Activated naive CD8-positive, alpha-beta T cell (primary cell): ENCODE measurements around the gene CSMD2.
"Not testable (repeated sequence)": the region's sequence is repeated elsewhere in the genome, so short reads cannot be mapped to it uniquely, and the experiment has no call there.

ENCODE experiments used
- H3K27ac Mint-ChIP-seq: one replicate; pipeline ENCODE4 v1.8.0; 2021; ENCODE audit warnings: mixed read lengths
- H3K27me3 Mint-ChIP-seq: one replicate; pipeline ENCODE4 v1.8.0; 2021; ENCODE audit warnings: mixed read lengths
- H3K36me3 Mint-ChIP-seq: one replicate; pipeline ENCODE4 v1.8.0; 2021; ENCODE audit warnings: mixed read lengths
- H3K4me1 Mint-ChIP-seq: one replicate; pipeline ENCODE4 v1.8.0; 2021; ENCODE audit warnings: low read depth, mixed read lengths
- H3K4me3 Mint-ChIP-seq: one replicate; pipeline ENCODE4 v1.8.0; 2021; ENCODE audit warnings: mild to moderate bottlenecking, mixed read lengths
- H3K9me3 Mint-ChIP-seq: one replicate; pipeline ENCODE4 v1.8.0; 2021; ENCODE audit warnings: low read depth, mixed read lengths

CSMD2 gene

DNA sequence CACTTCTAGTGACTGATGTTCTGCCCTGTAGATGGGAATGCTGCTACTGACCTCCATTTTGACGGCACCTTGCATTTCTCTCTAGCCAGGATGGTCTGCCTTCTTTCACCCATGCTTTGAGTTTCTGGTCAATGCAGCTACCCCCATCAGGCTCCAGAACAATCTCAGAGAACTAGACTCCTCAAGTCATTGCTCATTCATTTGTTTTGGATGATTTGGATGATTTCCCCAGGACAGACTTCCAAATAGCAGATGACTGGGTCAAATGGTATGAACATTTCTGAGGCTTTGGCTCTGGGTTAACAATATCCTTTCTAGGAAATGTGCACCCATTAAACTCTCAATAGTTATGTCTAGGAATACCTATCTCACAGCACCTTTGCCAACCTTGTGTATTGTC, 63.9 kb downstream of the CSMD2 start:
- Mint-ChIP-seq H3K27ac (no peak overlapping the region), H3K27me3 (peaks cover 11% of the 10 kb centered on the region), H3K4me3 (no peak overlapping the region), H3K36me3 (no peaks in the 10 kb centered on the region), H3K4me1 (no peaks in the 10 kb centered on the region), H3K9me3 (no peaks in the 10 kb centered on the region)

GRCh38 chr1:34100332-34100731, 64.7 kb downstream of the CSMD2 start:
- Mint-ChIP-seq H3K4me3 (no peak overlapping the region), H3K36me3 (no peaks in the 10 kb centered on the region), H3K27me3 (peaks cover 4% of the 10 kb centered on the region), H3K4me1 (no peaks in the 10 kb centered on the region), H3K27ac (no peak overlapping the region), H3K9me3 (no peaks in the 10 kb centered on the region)

DNA sequence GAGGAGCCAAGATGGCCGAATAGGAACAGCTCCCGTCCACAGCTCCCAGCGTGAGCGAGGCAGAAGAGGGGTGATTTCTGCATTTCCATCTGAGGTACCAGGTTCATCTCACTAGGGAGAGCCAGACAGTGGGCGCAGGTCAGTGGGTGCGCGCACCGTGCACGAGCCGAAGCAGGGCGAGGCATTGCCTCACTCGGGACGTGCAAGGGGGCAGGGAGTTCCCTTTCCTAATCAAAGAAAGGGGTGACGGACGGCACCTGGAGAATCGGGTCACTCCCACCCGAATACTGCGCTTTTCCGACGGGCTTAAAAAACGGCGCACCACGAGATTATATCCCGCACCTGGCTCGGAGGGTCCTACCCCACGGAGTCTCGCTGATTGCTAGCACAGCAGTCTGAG, 72.6 kb downstream of the CSMD2 start:
- H3K4me3 Mint-ChIP-seq, H3K9me3 Mint-ChIP-seq, H3K36me3 Mint-ChIP-seq, H3K27me3 Mint-ChIP-seq, H3K4me1 Mint-ChIP-seq, H3K27ac Mint-ChIP-seq: not testable (repeated sequence)

GRCh38 chr1:34089731-34090130, 75.3 kb downstream of the CSMD2 start:
- Mint-ChIP-seq H3K27ac (no peak overlapping the region), H3K27me3 (peaks cover 10% of the 10 kb centered on the region), H3K36me3 (no peaks in the 10 kb centered on the region), H3K9me3 (no peaks in the 10 kb centered on the region), H3K4me3 (no peak overlapping the region), H3K4me1 (no peaks in the 10 kb centered on the region)

- Mint-ChIP-seq H3K36me3 (no peaks in the 10 kb centered on the region), H3K27ac (no peak overlapping the region), H3K4me1 (no peaks in the 10 kb centered on the region), H3K4me3 (no peak overlapping the region), H3K9me3 (no peaks in the 10 kb centered on the region), H3K27me3 (peaks cover 15% of the 10 kb centered on the region)
Observed at GRCh38 chr1:34087986-34088385, 77.0 kb downstream of the CSMD2 start.

GRCh38 chr1:34086561-34086960, 78.5 kb downstream of the CSMD2 start:
- Mint-ChIP-seq H3K36me3 (no peaks in the 10 kb centered on the region), H3K4me1 (no peaks in the 10 kb centered on the region), H3K9me3 (no peaks in the 10 kb centered on the region), H3K27ac (no peak overlapping the region), H3K4me3 (no peak overlapping the region), H3K27me3 (peaks cover 13% of the 10 kb centered on the region)

GRCh38 chr1:34083974-34084373, 81.1 kb downstream of the CSMD2 start:
- Mint-ChIP-seq H3K36me3 (no peaks in the 10 kb centered on the region), H3K27me3 (peaks cover 7% of the 10 kb centered on the region), H3K4me1 (no peaks in the 10 kb centered on the region), H3K9me3 (peaks cover 10% of the 10 kb centered on the region), H3K27ac (no peak overlapping the region), H3K4me3 (no peak overlapping the region)

DNA sequence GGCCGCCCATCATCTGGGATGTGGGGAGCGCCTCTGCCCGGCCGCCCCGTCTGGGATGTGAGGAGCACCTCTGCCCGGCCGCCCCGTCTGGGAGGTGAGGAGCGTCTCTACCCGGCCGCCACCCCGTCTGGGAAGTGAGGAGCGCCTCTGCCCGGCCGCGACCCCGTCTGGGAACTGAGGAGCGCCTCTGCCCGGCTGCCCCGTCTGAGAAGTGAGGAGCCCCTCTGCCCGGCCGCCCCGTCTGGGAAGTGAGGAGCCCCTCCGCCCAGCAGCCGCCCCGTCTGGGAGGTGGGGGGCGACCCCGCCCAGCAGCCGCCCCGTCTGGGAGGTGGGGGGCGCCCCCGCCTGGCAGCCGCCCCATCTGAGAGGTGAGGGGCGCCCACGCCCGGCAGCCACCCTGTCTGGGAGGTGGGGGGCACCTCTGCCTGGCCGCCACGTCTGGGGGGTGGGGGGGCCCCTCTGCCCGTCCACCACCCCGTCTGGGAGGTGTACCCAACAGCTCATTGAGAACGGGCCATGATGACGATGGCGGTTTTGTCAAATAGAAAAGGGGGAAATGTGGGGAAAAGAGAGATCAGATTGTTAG, 82.9 kb downstream of the CSMD2 start:
- H3K27ac Mint-ChIP-seq, H3K9me3 Mint-ChIP-seq, H3K27me3 Mint-ChIP-seq, H3K4me3 Mint-ChIP-seq, H3K4me1 Mint-ChIP-seq, H3K36me3 Mint-ChIP-seq: not testable (repeated sequence)

DNA sequence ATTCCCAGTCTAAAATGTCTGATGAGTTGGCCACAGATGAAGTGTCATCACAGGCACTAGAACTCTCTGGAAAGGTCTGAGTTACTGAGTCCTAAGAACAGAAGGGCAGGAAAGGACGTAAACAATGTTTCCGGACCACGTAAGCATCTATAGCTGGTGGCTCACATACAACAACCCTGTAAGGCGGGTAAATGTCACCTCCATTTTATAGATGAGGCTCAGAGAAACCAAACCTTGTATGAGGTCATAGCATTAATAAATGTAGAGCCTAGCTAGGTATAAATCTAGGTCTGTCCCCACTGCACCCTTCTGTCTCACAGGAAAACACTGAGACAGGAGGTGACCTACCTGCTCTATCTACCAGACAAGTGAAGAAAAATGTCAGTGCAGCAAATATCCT, 86.6 kb downstream of the CSMD2 start:
- H3K27ac Mint-ChIP-seq, result no peak overlapping the region
- H3K9me3 Mint-ChIP-seq, result peaks cover 10% of the 10 kb centered on the region
- peaks cover 4% of the 10 kb centered on the region for H3K27me3 Mint-ChIP-seq
- H3K36me3 Mint-ChIP-seq, result no peaks in the 10 kb centered on the region
- no peaks in the 10 kb centered on the region for H3K4me1 Mint-ChIP-seq
- no peak overlapping the region for H3K4me3 Mint-ChIP-seq

DNA sequence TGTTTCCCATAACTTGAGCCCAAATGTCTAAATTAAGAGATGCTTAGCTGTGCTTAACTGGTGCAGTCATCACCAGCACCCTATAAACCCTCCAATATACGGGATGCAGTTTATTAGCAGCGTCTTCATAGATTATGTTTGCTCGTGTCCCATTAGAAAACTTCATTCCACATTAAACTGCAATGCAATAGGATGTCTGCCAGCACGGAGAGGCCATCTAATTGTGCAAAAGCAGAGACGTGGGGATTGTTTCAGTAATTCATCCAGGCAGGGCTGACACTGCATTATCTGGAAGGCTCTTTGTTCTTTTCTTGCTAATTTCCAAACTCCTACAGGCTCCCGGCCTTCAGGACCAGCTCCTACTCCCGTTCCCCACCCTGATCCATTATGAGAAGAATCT, 89.5 kb downstream of the CSMD2 start:
- H3K4me3 Mint-ChIP-seq, result no peak overlapping the region
- peaks cover 4% of the 10 kb centered on the region for H3K9me3 Mint-ChIP-seq
- no peak overlapping the region for H3K27ac Mint-ChIP-seq
- no peaks in the 10 kb centered on the region for H3K4me1 Mint-ChIP-seq
- no peaks in the 10 kb centered on the region for H3K36me3 Mint-ChIP-seq
- peaks cover 4% of the 10 kb centered on the region for H3K27me3 Mint-ChIP-seq

- H3K36me3 Mint-ChIP-seq, result no peaks in the 10 kb centered on the region
- no peak overlapping the region for H3K4me3 Mint-ChIP-seq
- no peaks in the 10 kb centered on the region for H3K9me3 Mint-ChIP-seq
- no peaks in the 10 kb centered on the region for H3K4me1 Mint-ChIP-seq
- no peak overlapping the region for H3K27ac Mint-ChIP-seq
- H3K27me3 Mint-ChIP-seq, result peaks cover 12% of the 10 kb centered on the region
Observed at GRCh38 chr1:34073028-34073695, 91.9 kb downstream of the CSMD2 start.

DNA sequence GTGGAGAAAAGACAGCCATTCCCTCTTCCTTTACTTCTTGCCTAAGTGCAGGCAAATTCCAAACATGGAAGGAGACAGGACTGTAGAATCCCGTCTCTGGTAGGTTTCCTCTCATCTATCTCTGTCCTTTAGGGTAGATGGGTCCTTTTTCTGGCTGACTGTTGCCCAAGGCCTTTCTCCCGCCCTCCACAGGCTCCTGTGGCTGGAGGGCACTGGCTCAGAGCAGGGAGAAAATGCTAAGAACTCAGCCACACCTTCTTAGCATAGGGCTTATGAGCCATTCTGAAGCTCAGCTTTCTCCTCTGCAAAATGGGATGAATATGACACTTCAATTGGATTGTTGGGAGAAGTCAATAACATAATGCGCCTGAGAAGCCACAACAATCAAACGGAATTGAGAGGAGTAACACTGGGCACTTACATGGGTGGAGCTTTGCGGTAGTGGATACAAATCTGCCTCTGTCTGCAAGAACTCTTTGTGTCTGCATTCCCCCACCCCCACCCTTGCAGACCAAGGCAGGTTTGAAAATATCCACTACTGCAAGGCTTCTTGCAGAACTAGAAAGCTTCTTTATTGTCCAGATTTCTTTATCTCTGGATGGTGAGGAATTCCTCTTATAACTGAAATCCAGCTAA, 94.7 kb downstream of the CSMD2 start:
- Mint-ChIP-seq H3K36me3 (no peaks in the 10 kb centered on the region), H3K4me1 (no peaks in the 10 kb centered on the region), H3K4me3 (no peak overlapping the region), H3K27ac (no peak overlapping the region), H3K27me3 (peaks cover 19% of the 10 kb centered on the region), H3K9me3 (no peaks in the 10 kb centered on the region)

GRCh38 chr1:34066981-34067603, 97.9 kb downstream of the CSMD2 start:
- H3K9me3 Mint-ChIP-seq, result no peaks in the 10 kb centered on the region
- no peaks in the 10 kb centered on the region for H3K4me1 Mint-ChIP-seq

DNA sequence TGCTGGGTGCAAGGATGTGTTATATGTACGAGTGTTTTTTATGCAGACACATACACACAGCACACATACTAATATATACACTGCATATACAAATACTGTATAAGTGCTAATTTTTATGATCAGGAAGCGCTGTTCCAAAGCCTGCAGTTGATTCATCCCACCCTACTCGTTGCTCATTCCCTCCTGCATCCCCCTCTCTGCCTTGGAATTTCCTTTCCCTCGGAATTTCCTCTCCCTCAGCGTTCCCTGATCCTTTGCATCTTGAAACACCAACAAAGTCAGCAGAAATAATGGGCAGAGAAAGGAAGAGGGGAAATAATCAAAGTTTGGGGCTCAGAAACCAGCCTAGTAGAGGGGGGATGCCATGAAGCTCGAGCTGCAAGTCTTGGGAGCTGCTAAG, 98.9 kb downstream of the CSMD2 start:
- peaks cover 16% of the 10 kb centered on the region for H3K27me3 Mint-ChIP-seq
- H3K27ac Mint-ChIP-seq, result no peak overlapping the region
- H3K4me1 Mint-ChIP-seq, result no peaks in the 10 kb centered on the region
- H3K9me3 Mint-ChIP-seq, result no peaks in the 10 kb centered on the region
- H3K36me3 Mint-ChIP-seq, result no peaks in the 10 kb centered on the region
- H3K4me3 Mint-ChIP-seq, result no peak overlapping the region

More at GRCh38 chr1:34066981-34067603, 97.9 kb downstream of the CSMD2 start:
- H3K27ac Mint-ChIP-seq, result no peak overlapping the region
- no peaks in the 10 kb centered on the region for H3K36me3 Mint-ChIP-seq
- no peak overlapping the region for H3K4me3 Mint-ChIP-seq
- H3K27me3 Mint-ChIP-seq, result peaks cover 16% of the 10 kb centered on the region

DNA sequence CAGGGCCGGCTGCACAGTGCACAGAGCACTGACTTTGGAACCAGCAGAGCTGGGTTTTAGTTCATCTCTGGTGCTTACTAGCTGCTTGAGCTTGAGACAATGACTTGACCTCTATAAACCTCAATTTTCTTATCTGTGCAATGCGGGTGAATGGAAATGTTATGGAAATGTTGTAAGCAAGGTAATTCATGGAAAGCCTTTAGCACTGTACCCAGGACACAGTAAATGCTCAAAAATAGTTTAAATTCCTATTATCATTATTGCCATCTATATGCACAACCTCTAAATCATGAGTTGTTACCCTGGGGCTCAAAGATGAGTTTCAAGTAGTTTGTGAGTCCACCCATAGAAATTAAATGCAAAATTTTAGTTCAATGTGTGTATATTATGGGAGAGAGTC, 99.5 kb downstream of the CSMD2 start:
- Mint-ChIP-seq H3K36me3 (no peaks in the 10 kb centered on the region), H3K4me1 (no peaks in the 10 kb centered on the region), H3K27ac (no peak overlapping the region), H3K4me3 (no peak overlapping the region), H3K9me3 (no peaks in the 10 kb centered on the region), H3K27me3 (peaks cover 16% of the 10 kb centered on the region)
